Neuron (in vitro differentiated cells): ENCODE data around the gene EFNB3.

Experiments
- H2AFZ ChIP-seq: one replicate; pipeline ENCODE4 v1.6.1; 2013; ENCODE audit warnings: low read depth, mild to moderate bottlenecking, inconsistent platforms, low read length, moderate library complexity
- H3K27me3 ChIP-seq: one replicate; pipeline ENCODE4 v1.6.1; 2013; ENCODE audit warnings: low read length; ENCODE audit not compliant: insufficient read depth
- H3K36me3 ChIP-seq: one replicate; pipeline ENCODE4 v1.6.1; 2013; ENCODE audit warnings: low read length; ENCODE audit not compliant: insufficient read depth
- H3K4me1 ChIP-seq: one replicate; pipeline ENCODE4 v1.6.1; 2013; ENCODE audit warnings: low read length; ENCODE audit not compliant: insufficient read depth
- H3K4me3 ChIP-seq: 2 replicates; pipeline ENCODE4 v1.5.1; 2013; ENCODE audit warnings: mild to moderate bottlenecking, low read length, moderate library complexity
- H3K9me3 ChIP-seq: one replicate; pipeline ENCODE4 v1.6.1; 2013; ENCODE audit warnings: low read length

EFNB3 gene

DNA sequence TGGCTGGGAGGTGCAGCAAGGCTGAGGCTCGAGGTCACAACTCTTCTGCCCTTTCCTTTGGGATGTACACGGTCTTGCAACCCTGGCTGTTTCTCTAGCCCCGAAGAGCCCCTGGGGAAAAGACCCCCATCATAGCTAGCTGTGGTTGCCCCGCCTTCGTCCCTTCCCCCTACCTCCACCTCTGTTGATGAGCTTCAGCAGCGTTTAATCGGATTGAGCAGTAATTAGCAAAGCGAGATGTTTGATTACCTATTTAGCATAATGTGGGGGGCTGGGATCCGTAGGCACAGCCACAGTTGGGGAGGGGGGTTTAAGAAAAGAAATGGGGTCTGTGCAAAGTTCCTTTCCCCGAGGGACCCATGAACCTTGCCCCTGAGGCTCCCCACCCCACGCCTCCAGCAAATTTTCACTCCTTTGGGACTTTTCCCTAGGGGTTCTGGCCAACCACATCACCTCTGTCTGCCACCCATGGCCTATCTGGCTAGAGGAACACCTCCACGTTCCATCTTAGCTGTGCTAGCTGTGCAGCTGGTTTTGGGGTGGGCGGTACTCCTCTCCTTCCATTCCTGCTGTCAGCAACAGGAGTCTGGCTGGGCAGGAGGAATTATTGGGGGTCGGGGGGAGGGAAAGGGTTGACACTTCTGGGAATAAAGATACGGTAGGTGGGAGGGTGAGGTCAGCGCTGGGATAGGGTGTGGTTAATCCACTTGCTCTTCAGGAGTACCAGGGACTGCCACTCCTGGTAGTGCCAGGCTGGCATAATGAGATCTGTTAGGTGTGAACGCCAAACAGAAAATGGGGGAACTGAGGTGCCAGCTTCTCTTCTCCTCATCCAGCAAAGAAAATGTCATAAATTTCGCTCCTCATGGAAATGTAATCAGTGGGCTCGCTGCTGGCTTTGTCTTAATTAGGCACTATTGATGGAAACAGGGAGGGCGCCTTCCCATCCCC lies 11.2 kb downstream of the EFNB3 start:
- H3K4me3 ChIP-seq = peak overlapping the region; percentile 66

DNA sequence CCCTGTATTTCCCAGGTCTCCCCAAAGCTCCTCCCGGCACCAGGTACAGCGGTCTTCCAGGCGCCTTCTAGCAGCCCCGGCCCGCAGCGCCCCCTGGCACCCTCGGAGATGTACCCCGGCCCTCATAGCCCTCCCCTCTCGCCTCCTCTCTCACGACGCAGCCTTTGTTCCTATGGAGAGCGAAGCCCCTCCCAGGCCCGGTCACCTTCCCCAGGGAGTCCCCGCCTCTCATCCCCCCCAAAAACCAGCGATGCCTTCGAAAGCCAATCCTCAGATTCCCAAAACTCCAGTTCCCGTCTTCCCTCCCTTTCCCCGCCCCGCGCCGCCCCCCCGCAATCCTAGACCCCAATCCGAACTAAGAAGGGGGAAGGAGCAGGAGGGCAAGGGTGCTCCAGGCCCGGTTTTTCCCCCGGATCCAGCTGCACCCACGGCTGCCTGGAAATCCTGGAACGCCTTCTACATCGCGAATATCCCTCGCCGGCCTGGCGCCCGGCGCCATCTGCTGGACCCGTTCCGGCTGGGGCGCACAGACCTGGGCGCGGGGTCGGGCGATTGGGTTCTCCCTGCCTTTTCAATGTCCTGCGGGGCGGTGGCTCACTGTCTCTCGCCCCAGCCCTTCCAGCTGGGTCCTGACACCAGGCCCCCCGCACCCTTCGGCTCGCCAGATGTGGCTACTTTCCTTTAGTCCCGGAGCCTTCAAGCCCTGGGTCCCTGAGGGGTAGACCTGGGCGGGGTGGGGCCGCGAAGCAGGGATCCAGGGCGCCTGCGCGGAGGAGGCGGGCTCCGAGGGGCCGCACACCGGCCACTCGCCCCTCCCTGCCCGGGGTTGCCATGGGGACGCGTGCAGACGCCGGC lies 12.1 kb downstream of the EFNB3 start, which contains the start of gene DNAH2:
Gene DNAH2 (plus strand): TSS at position 844 of the 855 bp plus-strand sequence. CDS start 1,991 bp downstream, outside the sequence.
- no peaks in the 10 kb centered on the region for H3K9me3 ChIP-seq
- peaks cover 57% of the 10 kb centered on the region for H3K4me1 ChIP-seq
- no peaks in the 10 kb centered on the region for H3K36me3 ChIP-seq
- H2AFZ ChIP-seq = peak within 1 kb of the TSS; percentile 73
- peak within 1 kb of the TSS; percentile 66 for H3K4me3 ChIP-seq
- peaks cover 4% of the 10 kb centered on the region for H3K27me3 ChIP-seq

More for the DNA sequence above, 11.2 kb downstream of the EFNB3 start:
- Histone ChIP-seq H3K4me1 (peaks cover 66% of the 10 kb centered on the region), H2AFZ (no peak overlapping the region), H3K27me3 (peaks cover 4% of the 10 kb centered on the region), H3K9me3 (no peaks in the 10 kb centered on the region), H3K36me3 (no peaks in the 10 kb centered on the region)

DNA sequence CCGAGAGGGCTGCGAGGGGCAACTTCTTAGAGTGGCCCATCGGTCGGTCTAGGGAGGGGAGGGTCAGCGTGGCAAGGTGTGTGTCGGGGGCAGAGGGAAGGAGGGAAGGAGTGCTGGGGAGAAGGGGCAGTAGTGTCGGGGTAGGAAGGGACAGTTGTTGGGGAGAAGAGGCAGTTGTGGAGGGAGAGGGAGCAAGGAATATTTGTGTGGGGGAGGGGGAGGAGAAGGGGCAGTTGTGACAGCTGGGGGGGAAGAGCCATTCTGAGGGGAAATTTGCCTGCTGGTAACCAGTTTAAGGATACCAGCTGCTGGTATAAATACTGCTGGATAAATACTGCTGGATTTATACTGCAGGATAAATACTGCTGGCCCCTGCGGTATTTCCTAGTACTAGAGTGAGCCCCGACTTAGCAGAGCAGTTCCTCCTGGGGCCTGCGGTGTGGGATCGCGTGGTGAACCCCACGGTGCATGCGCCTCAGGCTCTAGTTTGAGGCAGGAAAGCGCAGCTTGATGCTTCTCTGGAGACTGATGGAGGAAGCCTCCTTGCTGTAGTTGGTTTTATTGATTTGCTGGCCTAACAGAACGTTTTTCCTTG lies 12.9 kb downstream of the EFNB3 start:
- H3K9me3 ChIP-seq = no peaks in the 10 kb centered on the region
- peaks cover 4% of the 10 kb centered on the region for H3K27me3 ChIP-seq
- no peaks in the 10 kb centered on the region for H3K36me3 ChIP-seq
- peaks cover 50% of the 10 kb centered on the region for H3K4me1 ChIP-seq
- H2AFZ ChIP-seq = peak overlapping the region; percentile 73
- peak overlapping the region; percentile 66 for H3K4me3 ChIP-seq

DNA sequence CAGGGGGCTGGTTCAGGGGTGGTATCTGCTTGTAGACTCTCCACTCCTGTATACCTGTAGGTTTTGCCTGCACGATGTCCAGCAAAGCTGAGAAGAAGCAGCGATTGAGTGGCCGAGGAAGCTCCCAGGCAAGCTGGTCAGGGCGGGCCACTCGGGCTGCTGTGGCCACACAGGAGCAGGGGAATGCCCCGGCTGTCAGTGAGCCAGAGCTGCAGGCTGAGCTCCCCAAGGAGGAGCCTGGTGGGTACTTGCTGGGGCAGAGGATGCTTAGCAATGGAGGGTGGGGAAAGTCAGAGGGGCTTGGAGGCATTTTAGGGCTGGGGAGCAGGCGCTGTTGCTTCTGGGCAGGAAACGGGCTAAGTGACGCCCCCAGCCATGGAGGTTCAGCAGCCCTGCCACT lies 14.7 kb downstream of the EFNB3 start:
- peaks cover 36% of the 10 kb centered on the region for H3K4me1 ChIP-seq
- peaks cover 4% of the 10 kb centered on the region for H3K27me3 ChIP-seq
- H2AFZ ChIP-seq = no peak overlapping the region
- no peaks in the 10 kb centered on the region for H3K36me3 ChIP-seq
- H3K9me3 ChIP-seq = no peaks in the 10 kb centered on the region
- H3K4me3 ChIP-seq = no peak overlapping the region

DNA sequence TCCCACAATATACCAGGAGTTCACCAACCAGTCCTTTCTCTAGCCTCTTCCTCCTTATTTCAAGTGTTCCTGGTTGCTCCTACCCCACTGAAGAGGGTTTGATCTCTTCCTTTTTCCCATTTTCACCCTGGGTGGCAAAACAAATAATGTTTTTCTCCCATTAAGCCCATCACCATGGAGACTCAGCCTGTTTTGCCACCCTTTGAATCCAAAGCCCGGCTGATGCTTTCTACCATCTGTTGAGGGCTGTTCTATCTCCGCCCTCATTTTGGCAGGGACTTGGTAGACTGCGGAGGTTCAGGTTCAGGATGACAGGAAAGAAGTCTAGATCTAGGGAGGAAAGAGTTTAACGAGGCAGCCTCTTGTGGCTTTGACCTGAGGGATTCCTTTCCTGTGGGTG lies 15.1 kb downstream of the EFNB3 start:
- peaks cover 4% of the 10 kb centered on the region for H3K27me3 ChIP-seq
- H3K36me3 ChIP-seq = no peaks in the 10 kb centered on the region
- H2AFZ ChIP-seq = no peak overlapping the region
- no peaks in the 10 kb centered on the region for H3K9me3 ChIP-seq
- peaks cover 32% of the 10 kb centered on the region for H3K4me1 ChIP-seq
- H3K4me3 ChIP-seq = no peak overlapping the region

DNA sequence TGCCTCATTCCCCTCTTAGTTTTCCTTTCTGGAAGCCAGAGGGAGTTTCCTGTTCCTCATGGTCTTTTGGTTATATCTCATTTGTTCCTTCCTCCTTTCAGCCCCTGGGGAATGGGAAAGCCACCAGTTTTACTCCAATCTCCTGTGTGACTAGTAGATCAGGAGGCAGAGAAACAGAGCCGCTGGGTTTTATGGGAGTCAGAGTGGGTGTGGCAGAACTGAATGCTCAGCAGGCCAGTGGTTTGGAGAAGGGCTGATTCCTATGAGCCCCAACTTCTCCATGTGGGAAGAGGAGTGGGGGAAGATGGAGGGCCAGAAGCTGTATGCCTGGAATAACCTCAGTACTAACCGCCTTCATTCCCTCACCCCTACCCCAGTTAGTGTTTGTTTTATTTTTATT lies 16.6 kb downstream of the EFNB3 start:
- H3K27me3 ChIP-seq = peaks cover 4% of the 10 kb centered on the region
- H3K36me3 ChIP-seq = no peaks in the 10 kb centered on the region
- no peak overlapping the region for H2AFZ ChIP-seq
- H3K4me1 ChIP-seq = peaks cover 17% of the 10 kb centered on the region
- no peak overlapping the region for H3K4me3 ChIP-seq
- H3K9me3 ChIP-seq = no peaks in the 10 kb centered on the region

DNA sequence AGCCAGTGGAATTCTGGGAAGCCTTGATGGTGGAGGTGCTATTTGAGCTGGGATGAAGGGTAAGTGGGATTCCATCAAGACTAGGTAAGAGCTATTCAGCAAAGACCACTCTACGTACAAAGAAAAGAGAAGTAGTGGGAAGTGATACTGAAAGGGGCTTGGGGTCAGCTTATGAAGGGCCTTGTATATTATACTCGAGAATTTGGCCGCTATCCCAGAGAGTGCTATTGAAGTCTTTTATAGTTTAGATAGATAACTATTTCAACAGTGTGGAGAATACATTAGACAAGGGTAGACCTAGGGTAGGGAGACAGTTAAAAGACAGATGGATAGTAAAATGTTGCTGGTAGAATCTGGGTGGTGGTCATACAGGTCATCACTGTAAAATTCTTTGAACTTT lies 22.9 kb downstream of the EFNB3 start:
- Histone ChIP-seq H3K9me3 (no peaks in the 10 kb centered on the region), H2AFZ (no peak overlapping the region), H3K27me3 (peaks cover 3% of the 10 kb centered on the region), H3K4me3 (no peak overlapping the region), H3K4me1 (peaks cover 4% of the 10 kb centered on the region), H3K36me3 (no peaks in the 10 kb centered on the region)

DNA sequence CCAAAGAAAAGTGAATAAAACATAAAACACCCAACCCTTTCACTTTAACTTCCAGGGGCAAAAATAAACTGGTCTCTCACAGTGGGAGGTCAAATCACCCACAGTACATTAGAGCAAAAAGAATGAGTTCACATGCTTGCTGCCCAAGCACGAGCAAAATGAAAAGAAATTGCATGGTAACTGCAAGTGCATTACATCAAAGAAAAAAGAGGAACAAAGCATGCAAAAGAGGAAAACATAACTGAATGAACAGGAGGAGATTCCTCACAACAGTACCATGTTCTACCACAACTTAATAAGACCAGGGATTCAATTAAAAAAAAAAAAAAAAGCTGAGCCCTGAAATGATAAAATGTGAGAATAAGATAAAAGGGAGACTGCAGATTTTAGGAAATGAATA lies 24.8 kb downstream of the EFNB3 start:
- H3K4me3 ChIP-seq = no peak overlapping the region
- H3K27me3 ChIP-seq = peaks cover 9% of the 10 kb centered on the region
- no peaks in the 10 kb centered on the region for H3K36me3 ChIP-seq

DNA sequence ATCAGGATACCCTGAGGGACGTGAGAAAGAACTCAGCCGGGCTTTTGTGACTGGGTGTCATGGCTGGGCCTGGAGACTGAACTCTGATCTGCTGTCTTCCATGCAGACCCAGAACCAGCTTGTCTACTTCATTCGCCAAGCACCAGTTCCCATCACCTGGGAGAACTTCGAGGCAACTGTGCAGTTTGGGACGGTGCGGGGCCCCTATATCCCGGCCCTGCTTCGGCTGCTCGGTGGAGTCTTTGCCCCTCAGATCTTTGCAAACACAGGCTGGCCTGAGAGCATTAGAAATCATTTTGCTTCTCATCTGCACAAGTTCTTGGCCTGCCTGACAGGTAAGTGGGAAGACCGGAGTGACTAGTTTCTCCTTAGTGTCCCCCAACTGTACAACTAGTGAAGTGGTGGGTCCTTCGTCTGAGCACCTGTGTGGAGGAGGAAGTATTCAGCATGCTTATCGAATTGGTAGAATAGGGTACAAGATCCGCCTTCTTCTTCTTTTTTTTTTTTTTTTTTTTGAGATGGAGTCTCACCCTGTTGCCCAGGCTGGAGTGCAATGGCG lies 28.1 kb downstream of the EFNB3 start:
- H3K36me3 ChIP-seq = no peaks in the 10 kb centered on the region
- H2AFZ ChIP-seq = no peak overlapping the region
- no peak overlapping the region for H3K4me3 ChIP-seq
- H3K9me3 ChIP-seq = no peaks in the 10 kb centered on the region
- peaks cover 15% of the 10 kb centered on the region for H3K27me3 ChIP-seq
- H3K4me1 ChIP-seq = peaks cover 4% of the 10 kb centered on the region

More for the DNA sequence above, 24.8 kb downstream of the EFNB3 start:
- Histone ChIP-seq H2AFZ (no peak overlapping the region), H3K4me1 (peaks cover 4% of the 10 kb centered on the region), H3K9me3 (no peaks in the 10 kb centered on the region)

DNA sequence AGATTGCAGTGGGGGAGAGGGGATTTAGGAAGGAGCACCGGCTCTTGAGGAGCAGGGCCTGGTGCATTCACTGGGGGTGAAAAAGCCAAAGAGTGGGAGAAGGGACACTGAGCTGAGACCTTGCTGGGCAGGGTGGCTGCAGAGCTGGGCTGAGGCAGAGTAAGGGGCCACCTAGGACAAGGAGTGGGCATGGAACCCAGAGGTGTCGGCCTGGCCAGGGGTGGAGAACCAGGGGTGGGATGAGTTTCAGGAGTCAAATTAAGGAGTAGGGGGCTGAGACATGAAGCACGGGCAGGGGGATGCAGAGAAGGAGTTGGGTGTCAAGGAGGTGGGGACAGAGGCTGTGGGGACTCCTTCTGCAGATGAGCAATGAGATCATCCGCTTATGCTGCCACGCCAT lies 32.6 kb downstream of the EFNB3 start:
- H3K9me3 ChIP-seq = no peaks in the 10 kb centered on the region
- H3K27me3 ChIP-seq = peaks cover 15% of the 10 kb centered on the region
- no peaks in the 10 kb centered on the region for H3K36me3 ChIP-seq
- no peaks in the 10 kb centered on the region for H3K4me1 ChIP-seq
- H3K4me3 ChIP-seq = no peak overlapping the region
- H2AFZ ChIP-seq = no peak overlapping the region

DNA sequence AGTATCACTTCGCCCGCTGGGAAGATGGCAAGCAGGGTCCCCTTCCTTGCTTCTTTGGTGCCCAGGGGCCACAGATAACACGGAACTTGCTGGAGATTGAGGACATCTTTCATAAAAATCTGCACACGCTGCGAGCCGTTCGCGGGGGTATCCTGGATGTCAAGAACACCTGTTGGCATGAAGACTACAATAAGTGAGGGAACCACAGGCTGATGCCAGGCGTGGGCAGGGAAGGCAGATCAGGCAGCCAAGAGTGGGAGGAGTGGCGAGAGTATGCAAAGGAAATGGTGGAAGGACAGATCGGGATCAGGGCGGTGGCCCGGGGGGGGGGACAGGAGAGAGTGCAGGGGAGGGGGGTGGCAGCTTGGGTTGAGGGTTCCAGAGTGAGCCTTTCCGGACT lies 34.7 kb downstream of the EFNB3 start:
- Histone ChIP-seq H3K36me3 (no peaks in the 10 kb centered on the region), H3K4me1 (no peaks in the 10 kb centered on the region), H3K4me3 (no peak overlapping the region), H3K9me3 (no peaks in the 10 kb centered on the region), H3K27me3 (peaks cover 7% of the 10 kb centered on the region), H2AFZ (no peak overlapping the region)

DNA sequence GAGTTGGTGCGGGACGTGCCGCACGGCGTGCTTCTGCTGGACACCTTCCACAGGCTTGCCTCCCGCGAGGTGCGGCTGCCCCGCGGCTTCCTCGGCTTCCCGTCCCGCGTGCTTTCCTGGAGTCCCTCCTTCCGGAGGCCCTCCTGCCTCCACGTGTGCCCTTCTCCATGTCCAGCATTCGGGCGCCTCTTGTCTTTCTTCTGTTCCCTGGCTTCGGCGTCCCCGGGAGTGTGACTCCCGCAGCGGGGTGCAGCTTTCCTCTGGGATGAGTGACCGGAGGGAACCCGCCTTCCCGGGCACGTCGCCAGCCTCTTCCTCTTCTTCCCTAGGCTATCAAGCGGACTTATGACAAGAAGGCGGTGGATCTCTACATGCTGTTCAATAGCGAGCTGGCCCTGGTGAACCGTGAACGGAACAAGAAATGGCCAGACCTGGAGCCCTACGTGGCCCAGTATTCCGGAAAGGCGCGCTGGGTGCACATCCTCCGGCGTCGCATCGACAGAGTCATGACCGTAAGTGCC lies 35.5 kb downstream of the EFNB3 start:
- Histone ChIP-seq H3K4me3 (no peak overlapping the region), H2AFZ (no peak overlapping the region), H3K9me3 (no peaks in the 10 kb centered on the region), H3K27me3 (peaks cover 7% of the 10 kb centered on the region), H3K4me1 (no peaks in the 10 kb centered on the region), H3K36me3 (no peaks in the 10 kb centered on the region)
